Natural killer cell (primary cell): ENCODE results near the gene ODF2. TPM values are rescaled to one million over a fixed set of nuclear protein-coding genes. Genes with fewer than 3 reads are reported as not detected.

Experiments used
- ATAC-seq, 3 donors: fragments of 150-1000 bp in 2 of 3; fragments of 200-7000 bp in 1 of 3; cut with Tn5 transposase; 1 replicate in 1 of 3; 2 replicates in 2 of 3; pipeline ENCODE4 v1.10.0; 2021; ENCODE audit warnings: mild to moderate bottlenecking in 2 of 3, moderate library complexity in 2 of 3
- DNase-seq, 2 donors: peaks; one replicate each; pipeline versions ENCODE4 v3.0.0 to v3.0.0-alpha.2; 2013 to 2021; ENCODE audit warnings: mixed read lengths in 1 of 2
- H3K27ac ChIP-seq: one replicate; pipeline ENCODE4 v1.5.1; 2013; ENCODE audit warnings: mild to moderate bottlenecking, low read length
- H3K27me3 ChIP-seq: one replicate; pipeline ENCODE4 v1.6.1; 2013; ENCODE audit warnings: low read length; ENCODE audit not compliant: control insufficient read depth, insufficient read depth
- H3K36me3 ChIP-seq: one replicate; pipeline ENCODE4 v1.6.1; 2013; ENCODE audit warnings: low read length; ENCODE audit not compliant: control insufficient read depth, insufficient read depth
- H3K4me1 ChIP-seq: one replicate; pipeline ENCODE4 v1.6.1; 2013; ENCODE audit warnings: low read length; ENCODE audit not compliant: control insufficient read depth, insufficient read depth
- H3K4me3 ChIP-seq: one replicate; pipeline ENCODE4 v1.5.1; 2013; ENCODE audit warnings: low read length
- H3K9me3 ChIP-seq: one replicate; pipeline ENCODE4 v1.6.1; 2013; ENCODE audit warnings: low read length; ENCODE audit not compliant: control insufficient read depth, insufficient read depth
- H3K27ac Mint-ChIP-seq, 2 donors: one replicate each; pipeline ENCODE4 v1.8.0; 2022; ENCODE audit warnings: mild to moderate bottlenecking in 2 of 2, mixed read lengths in 2 of 2, moderate library complexity in 1 of 2
- H3K27me3 Mint-ChIP-seq, 2 donors: one replicate each; pipeline ENCODE4 v1.8.0; 2022; ENCODE audit warnings: low read depth in 2 of 2, mixed read lengths in 2 of 2
- H3K36me3 Mint-ChIP-seq: one replicate; pipeline ENCODE4 v1.8.0; 2022; ENCODE audit warnings: mixed read lengths
- H3K4me1 Mint-ChIP-seq, 2 donors: one replicate each; pipeline ENCODE4 v1.8.0; 2022; ENCODE audit warnings: mixed read lengths in 2 of 2
- H3K4me3 Mint-ChIP-seq: one replicate; pipeline ENCODE4 v1.8.0; 2022; ENCODE audit warnings: mild to moderate bottlenecking, moderate library complexity, mixed read lengths
- H3K9me3 Mint-ChIP-seq, 2 donors: one replicate each; pipeline ENCODE4 v1.8.0; 2022; ENCODE audit warnings: mixed read lengths in 2 of 2
- CTCF ChIP-seq: fragments of 200-600 bp; IDR thresholded peaks from one replicate; pipeline ENCODE4 v1.8.0; 2022; ENCODE audit warnings: antibody characterized with exemption
- WGBS: methylation state at CpG from one replicate; pipeline ENCODE4 v1.1.7; 2013; ENCODE audit warnings: missing lambda C conversion rate; ENCODE audit not compliant: insufficient coverage; 5-methylcytosine and 5-hydroxymethylcytosine counted together
- intact Hi-C: fragments of 100-400 bp; cut with micrococcal nuclease; formaldehyde crosslinking; loops from one replicate; pipeline ENCODE4 v1.14.2; 2022
- total RNA-seq, 4 donors: library from RNA; stranded (reverse); fragments of 120-200 nt in 1 of 4; gene quantifications; one replicate each; pipeline versions ENCODE4 v1.2.3 to v1.2.4, GENCODE V29; 2013 to 2022

Gene ODF2
- total RNA-seq, 3 donors from 2014 or later (not counting 1 experiment from before 2014, with no cell fraction given): 36.4 to 44.4 (median 37.5) TPM

- Mint-ChIP-seq H3K36me3 (no peaks in the 10 kb centered on the region), H3K4me3 (no peak overlapping the region), H3K27me3 (peaks cover 15 to 23% of the 10 kb centered on the region in 2 donors), H3K9me3 (no peaks in the 10 kb centered on the region), H3K4me1 (no peaks in the 10 kb centered on the region), H3K27ac (no peak overlapping the region)
- WGBS: 49% methylated on average over 8 of the region's 8 CpGs
- no peaks in the 10 kb centered on the region for H3K36me3 ChIP-seq
- no peaks in the 10 kb centered on the region for H3K9me3 ChIP-seq
- ATAC-seq (no peak), DNase-seq (no peak)
- intact Hi-C loops: no loop called here
- H3K27ac ChIP-seq: no peak overlapping the region
- H3K27me3 ChIP-seq: peaks cover 2% of the 10 kb centered on the region
- H3K4me3 ChIP-seq: no peak overlapping the region
- TF ChIP-seq CTCF: no peak
- no peaks in the 10 kb centered on the region for H3K4me1 ChIP-seq
Observed at GRCh38 chr9:128409450-128409849, 46.4 kb upstream of the ODF2 start.

- peaks cover 2% of the 10 kb centered on the region for H3K27me3 ChIP-seq
- Mint-ChIP-seq H3K27ac (no peak overlapping the region), H3K9me3 (no peaks in the 10 kb centered on the region), H3K36me3 (no peaks in the 10 kb centered on the region), H3K4me3 (no peak overlapping the region), H3K27me3 (peaks cover 20 to 27% of the 10 kb centered on the region in 2 donors), H3K4me1 (no peaks in the 10 kb centered on the region)
- no peak for TF ChIP-seq CTCF
- 47% methylated on average over 6 of the region's 6 CpGs for WGBS
- no peaks in the 10 kb centered on the region for H3K36me3 ChIP-seq
- H3K27ac ChIP-seq: no peak overlapping the region
- intact Hi-C loops: no loop called here
- no peak for ATAC-seq
- no peak for DNase-seq
- no peaks in the 10 kb centered on the region for H3K4me1 ChIP-seq
- H3K9me3 ChIP-seq: no peaks in the 10 kb centered on the region
- no peak overlapping the region for H3K4me3 ChIP-seq
Observed at GRCh38 chr9:128409978-128410377, 45.8 kb upstream of the ODF2 start.

GRCh38 chr9:128411364-128412119, 44.3 kb upstream of the ODF2 start:
- no peak for DNase-seq
- Histone ChIP-seq H3K4me1 (no peaks in the 10 kb centered on the region), H3K4me3 (no peak overlapping the region), H3K27me3 (peaks cover 2% of the 10 kb centered on the region), H3K36me3 (no peaks in the 10 kb centered on the region), H3K9me3 (no peaks in the 10 kb centered on the region), H3K27ac (no peak overlapping the region)
- 66% methylated on average over 11 of the region's 11 CpGs for WGBS
- Mint-ChIP-seq H3K27me3 (peaks cover 30 to 39% of the 10 kb centered on the region in 2 donors), H3K4me3 (no peak overlapping the region), H3K36me3 (no peaks in the 10 kb centered on the region), H3K9me3 (no peaks in the 10 kb centered on the region), H3K27ac (no peak overlapping the region), H3K4me1 (peaks cover 0 to 7% of the 10 kb centered on the region in 2 donors)
- intact Hi-C loops: loop anchor here (1.0 kb wide), 1 partner anchor 49 kb away; no protein-coding TSS in a partner anchor
- ATAC-seq: no peak
- TF ChIP-seq CTCF: no peak
